Hepatocyte (in vitro differentiated cells): Measurements from ENCODE around the gene CACNA1C.

Experiments
- EZH2 ChIP-seq: fragments of 200-600 bp; sonication (generic); IDR thresholded peaks from 2 replicates; pipeline ENCODE4 v1.6.1; 2016; ENCODE audit warnings: antibody characterized with exemption, mild to moderate bottlenecking, borderline replicate concordance
- EZH2phosphoT487 ChIP-seq: fragments of 200-600 bp; sonication (generic); IDR thresholded peaks from one replicate; pipeline ENCODE4 v1.6.1; 2018; ENCODE audit warnings: antibody characterized with exemption, mild to moderate bottlenecking, low read depth, moderate library complexity; ENCODE audit not compliant: unreplicated experiment, severe bottlenecking

DNA sequence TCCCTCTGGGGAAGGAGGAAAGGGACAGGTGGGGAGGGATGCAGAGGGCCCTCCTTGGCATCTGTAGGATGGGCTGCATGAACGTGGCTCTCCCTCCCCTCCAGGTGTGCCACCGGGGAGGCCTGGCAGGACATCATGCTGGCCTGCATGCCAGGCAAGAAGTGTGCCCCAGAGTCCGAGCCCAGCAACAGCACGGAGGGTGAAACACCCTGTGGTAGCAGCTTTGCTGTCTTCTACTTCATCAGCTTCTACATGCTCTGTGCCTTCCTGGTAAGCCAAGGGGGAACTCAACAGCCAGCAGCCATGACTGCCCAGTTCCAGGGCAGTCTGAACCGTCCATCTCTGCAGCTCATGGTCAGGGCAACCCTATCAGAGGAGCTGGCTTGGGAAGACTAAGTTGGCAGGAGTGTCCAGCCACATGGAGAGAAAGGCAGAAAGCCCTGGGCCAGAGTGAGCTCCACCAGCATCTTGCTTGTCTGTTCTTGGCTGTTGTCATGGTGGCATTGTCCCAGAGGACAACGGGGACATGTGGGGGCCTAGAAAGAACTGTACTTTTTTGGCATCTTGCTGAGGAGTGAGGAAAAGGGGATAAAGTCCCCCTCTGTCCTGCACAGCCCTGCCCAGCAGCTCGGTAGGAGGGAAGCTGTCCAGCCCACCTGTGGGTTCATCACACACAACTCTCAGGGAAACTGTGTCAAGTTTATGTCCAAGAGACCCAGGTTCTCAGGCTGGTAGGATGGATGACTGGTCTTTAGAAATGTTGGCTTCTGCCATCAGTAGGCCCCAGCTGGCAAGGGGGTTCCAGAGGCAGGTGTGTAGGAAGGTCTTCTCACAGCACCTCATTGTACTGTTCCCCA lies 612.2 kb downstream of the CACNA1C start:
- TF ChIP-seq EZH2phosphoT487 (no peak), EZH2 (no peak)
